ENCODE data around the gene SYT6. TPM values are rescaled to one million over a fixed set of nuclear protein-coding genes. Genes with fewer than 3 reads are reported as not detected.

SYT6 gene
- total and polyA plus RNA-seq, 5 donors = not detected

GRCh38 chr1:114116086-114116485 is 37.6 kb downstream of the SYT6 start:
- Histone ChIP-seq H3K9me3 (ENCODE audit: control insufficient read depth, low read length) (no peaks in the 10 kb centered on the region), H3K27ac (ENCODE audit: low read length) (no peak overlapping the region), H3K27me3 (ENCODE audit: control insufficient read depth, insufficient read depth) (no peaks in the 10 kb centered on the region), H3K4me3 (ENCODE audit: low read length) (no peak overlapping the region), H3K4me1 (ENCODE audit: control insufficient read depth, insufficient read depth, low read length) (no peaks in the 10 kb centered on the region)
- WGBS = 76% methylated on average over 6 of the region's 6 CpGs
- intact Hi-C loops (cut with DNase I) = no loop called here
- DNase-seq (no peak), ATAC-seq (no peak)

- intact Hi-C loops (cut with DNase I) = no loop called here
- Histone ChIP-seq H3K27ac (ENCODE audit: low read length) (no peak overlapping the region), H3K27me3 (ENCODE audit: control insufficient read depth, insufficient read depth) (no peaks in the 10 kb centered on the region), H3K4me1 (ENCODE audit: control insufficient read depth, insufficient read depth, low read length) (no peaks in the 10 kb centered on the region), H3K4me3 (ENCODE audit: low read length) (no peak overlapping the region), H3K9me3 (ENCODE audit: control insufficient read depth, low read length) (no peaks in the 10 kb centered on the region)
- 84% methylated on average over 8 of the region's 8 CpGs for WGBS
- no peak for ATAC-seq
- DNase-seq = no peak
Measured at GRCh38 chr1:114114185-114115094, 39.2 kb downstream of the SYT6 start.

DNA sequence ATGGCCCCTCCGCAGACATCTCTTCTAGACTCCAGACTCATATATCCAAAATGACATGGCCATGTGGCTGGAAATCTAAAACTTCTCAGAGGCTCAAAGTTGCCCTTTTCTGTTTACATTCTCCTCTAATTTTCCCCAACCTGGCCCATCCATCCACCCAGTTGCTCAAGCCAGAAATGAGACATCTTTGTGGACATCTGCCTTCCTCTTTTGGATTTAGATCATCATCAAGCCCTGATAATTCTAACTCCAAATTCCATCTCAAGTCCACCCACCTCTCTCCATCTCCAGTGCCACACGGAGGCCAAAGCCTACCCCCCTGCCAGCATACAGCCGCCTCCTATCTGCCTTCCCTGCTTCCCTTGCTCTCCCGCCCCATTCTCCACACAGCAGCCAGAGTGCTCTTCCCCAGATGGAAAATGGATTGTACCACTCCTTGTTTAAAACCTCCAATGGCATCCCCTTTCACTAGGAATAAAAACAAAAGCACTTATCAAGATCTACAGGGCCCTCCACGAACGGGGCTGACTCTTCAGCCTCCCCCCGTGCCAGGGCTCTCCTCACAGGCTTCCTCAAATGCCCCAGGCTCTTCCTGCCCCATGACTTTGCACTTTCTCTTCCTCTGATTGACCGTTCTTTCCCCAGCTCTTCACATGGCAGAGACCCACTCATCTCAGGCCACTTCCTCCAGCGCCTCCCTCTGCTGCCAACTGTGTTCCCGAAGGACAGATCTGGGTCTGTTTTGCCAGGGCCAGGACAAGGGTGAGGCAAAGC is 40.1 kb downstream of the SYT6 start:
- ATAC-seq (peak; percentile 39 to 72), DNase-seq (peak in 1 of 3 donors; percentile 63)
- Histone ChIP-seq H3K27ac (ENCODE audit: low read length) (no peak overlapping the region), H3K9me3 (ENCODE audit: control insufficient read depth, low read length) (no peaks in the 10 kb centered on the region), H3K4me3 (ENCODE audit: low read length) (no peak overlapping the region), H3K4me1 (ENCODE audit: control insufficient read depth, insufficient read depth, low read length) (no peaks in the 10 kb centered on the region), H3K27me3 (ENCODE audit: control insufficient read depth, insufficient read depth) (no peaks in the 10 kb centered on the region)
- WGBS = 59% methylated on average over 10 of the region's 10 CpGs
- intact Hi-C loops (cut with DNase I) = no loop called here

- intact Hi-C loops (cut with DNase I) = no loop called here
- Histone ChIP-seq H3K27me3 (ENCODE audit: control insufficient read depth, insufficient read depth) (no peaks in the 10 kb centered on the region), H3K27ac (ENCODE audit: low read length) (no peak overlapping the region), H3K4me3 (ENCODE audit: low read length) (no peak overlapping the region), H3K4me1 (ENCODE audit: control insufficient read depth, insufficient read depth, low read length) (no peaks in the 10 kb centered on the region), H3K9me3 (ENCODE audit: control insufficient read depth, low read length) (no peaks in the 10 kb centered on the region)
- no peak for DNase-seq
- 56% methylated on average over 4 of the region's 4 CpGs for WGBS
- ATAC-seq = no peak
Measured at GRCh38 chr1:114112775-114113174, 40.9 kb downstream of the SYT6 start.

DNA sequence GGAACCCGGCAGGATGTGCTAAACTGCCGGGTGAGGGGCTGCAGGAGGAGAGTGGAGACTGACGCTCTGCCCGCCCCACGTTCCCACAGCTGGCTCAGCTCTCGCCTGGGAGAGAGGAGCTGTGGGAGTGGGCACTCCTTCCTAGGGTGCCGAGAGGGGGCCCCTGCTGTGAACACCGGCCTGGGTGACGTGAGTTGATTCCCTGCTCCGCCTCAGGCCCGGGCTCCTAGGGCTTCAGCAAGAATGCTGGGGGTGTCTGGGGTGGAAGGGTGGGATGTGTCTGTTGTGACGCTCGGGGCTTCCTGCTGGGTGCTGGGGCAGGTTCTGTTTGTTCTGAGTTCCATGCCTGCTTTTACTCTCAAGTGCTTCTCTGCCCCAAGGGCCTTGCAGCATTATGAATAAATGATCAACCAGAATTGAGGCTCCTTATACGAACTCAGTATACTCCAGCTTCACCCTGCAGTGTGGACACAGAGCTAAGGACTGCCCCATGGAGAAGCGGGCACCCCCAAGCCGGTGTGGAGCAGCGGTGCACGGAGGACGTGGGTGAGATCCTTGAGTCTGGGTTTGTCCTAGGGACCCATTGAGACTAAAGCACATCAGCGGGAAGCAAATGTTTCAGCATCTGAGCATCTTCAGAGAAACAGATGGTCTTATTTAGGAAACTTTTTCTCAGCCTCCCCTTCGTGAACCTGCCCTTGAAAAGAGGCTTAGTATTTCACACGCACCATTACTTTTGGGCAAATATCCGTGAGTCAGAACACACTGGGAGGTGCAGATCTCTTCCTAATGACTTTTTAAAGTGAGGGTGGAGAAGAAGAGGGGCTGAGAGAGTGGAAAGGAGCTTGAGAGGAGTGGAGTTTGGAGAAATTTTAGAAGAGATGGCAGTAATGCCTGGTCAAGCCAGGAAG is 41.7 kb downstream of the SYT6 start:
- no peak overlapping the region for H3K27ac ChIP-seq (ENCODE audit: low read length)
- H3K9me3 ChIP-seq (ENCODE audit: control insufficient read depth, low read length) = no peaks in the 10 kb centered on the region
- ATAC-seq (no peak), DNase-seq (no peak)
- intact Hi-C loops (cut with DNase I) = no loop called here
- no peaks in the 10 kb centered on the region for H3K27me3 ChIP-seq (ENCODE audit: control insufficient read depth, insufficient read depth)
- H3K4me1 ChIP-seq (ENCODE audit: control insufficient read depth, insufficient read depth, low read length) = no peaks in the 10 kb centered on the region
- no peak overlapping the region for H3K4me3 ChIP-seq (ENCODE audit: low read length)
- WGBS = 80% methylated on average over 23 of the region's 23 CpGs

GRCh38 chr1:114109981-114110380 is 43.7 kb downstream of the SYT6 start:
- H3K27me3 ChIP-seq (ENCODE audit: control insufficient read depth, insufficient read depth) = no peaks in the 10 kb centered on the region
- H3K4me1 ChIP-seq (ENCODE audit: control insufficient read depth, insufficient read depth, low read length) = no peaks in the 10 kb centered on the region
- no peak overlapping the region for H3K27ac ChIP-seq (ENCODE audit: low read length)
- no peak overlapping the region for H3K4me3 ChIP-seq (ENCODE audit: low read length)
- intact Hi-C loops (cut with DNase I) = no loop called here
- 96% methylated on average over 2 of the region's 2 CpGs for whole genome bisulfite sequencing
- H3K9me3 ChIP-seq (ENCODE audit: control insufficient read depth, low read length) = no peaks in the 10 kb centered on the region
- no peak for DNase-seq
- no peak for ATAC-seq

DNA sequence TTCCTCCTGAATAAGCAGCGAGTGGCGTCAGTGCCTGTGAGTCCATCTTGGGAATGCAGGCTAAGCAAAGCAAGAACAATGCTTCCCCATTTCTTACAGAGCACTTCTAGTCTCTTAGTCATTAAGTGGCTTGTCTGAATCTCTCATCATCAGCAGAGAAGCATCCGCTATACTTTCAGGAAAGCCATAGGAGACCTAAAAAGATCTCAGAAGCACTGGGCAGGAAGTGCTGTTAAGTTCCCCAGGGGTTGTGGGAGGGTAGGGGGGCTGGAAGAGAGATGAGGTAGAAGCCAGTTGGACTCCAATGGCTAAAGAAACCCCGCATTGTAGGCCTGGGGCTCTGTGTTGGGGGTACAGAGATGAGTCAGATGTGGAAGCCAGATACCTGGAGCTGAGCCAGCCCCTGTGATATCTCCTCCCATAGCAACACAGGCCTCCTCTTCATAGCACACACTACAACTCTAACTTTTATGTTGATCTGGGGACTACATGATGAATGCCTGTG is 44.9 kb downstream of the SYT6 start:
- H3K9me3 ChIP-seq (ENCODE audit: control insufficient read depth, low read length) = no peaks in the 10 kb centered on the region
- no peak overlapping the region for H3K27ac ChIP-seq (ENCODE audit: low read length)
- no peaks in the 10 kb centered on the region for H3K27me3 ChIP-seq (ENCODE audit: control insufficient read depth, insufficient read depth)
- intact Hi-C loops (cut with DNase I) = no loop called here
- ATAC-seq = peak in 1 of 2 donors; percentile 47
- no peaks in the 10 kb centered on the region for H3K4me1 ChIP-seq (ENCODE audit: control insufficient read depth, insufficient read depth, low read length)
- H3K4me3 ChIP-seq (ENCODE audit: low read length) = no peak overlapping the region
- 69% methylated on average over 4 of the region's 4 CpGs for WGBS
- DNase-seq = no peak

- Histone ChIP-seq H3K4me1 (ENCODE audit: control insufficient read depth, insufficient read depth, low read length) (no peaks in the 10 kb centered on the region), H3K9me3 (ENCODE audit: control insufficient read depth, low read length) (no peaks in the 10 kb centered on the region), H3K27me3 (ENCODE audit: control insufficient read depth, insufficient read depth) (no peaks in the 10 kb centered on the region), H3K27ac (ENCODE audit: low read length) (no peak overlapping the region), H3K4me3 (ENCODE audit: low read length) (no peak overlapping the region)
- WGBS = 84% methylated on average over 7 of the region's 7 CpGs
- intact Hi-C loops (cut with DNase I) = no loop called here
- DNase-seq = no peak
- no peak for ATAC-seq
Measured at GRCh38 chr1:114107474-114108435, 45.9 kb downstream of the SYT6 start.

DNA sequence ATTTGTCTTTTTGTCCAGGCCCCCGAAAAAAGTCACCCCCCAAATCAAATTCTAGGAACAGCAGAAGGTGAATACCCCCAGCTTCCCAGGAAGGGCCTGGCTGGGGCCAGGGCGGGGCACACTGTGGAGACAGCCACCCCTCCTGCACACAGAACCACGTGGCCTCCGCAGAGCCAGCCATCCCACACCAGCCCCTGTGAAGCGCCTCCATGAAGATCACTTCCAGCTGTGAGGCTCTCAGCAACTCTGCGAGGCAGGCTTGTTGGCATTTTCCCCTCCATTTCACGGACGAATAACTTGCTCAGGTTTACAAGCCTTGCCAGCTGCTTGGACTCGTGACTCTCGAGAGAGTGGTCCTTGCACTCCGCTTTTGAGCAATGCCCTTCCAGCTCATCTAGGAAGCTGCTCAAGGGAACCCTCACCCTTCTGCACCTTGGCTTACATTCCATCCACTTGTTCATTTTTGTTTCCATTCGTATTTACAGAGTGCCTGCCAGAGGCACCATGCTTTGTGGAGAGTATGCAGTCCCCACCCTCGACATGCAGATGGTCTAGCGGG is 48.2 kb downstream of the SYT6 start:
- H3K4me1 ChIP-seq (ENCODE audit: control insufficient read depth, insufficient read depth, low read length) = no peaks in the 10 kb centered on the region
- ATAC-seq = no peak
- no peaks in the 10 kb centered on the region for H3K27me3 ChIP-seq (ENCODE audit: control insufficient read depth, insufficient read depth)
- H3K4me3 ChIP-seq (ENCODE audit: low read length) = no peak overlapping the region
- intact Hi-C loops (cut with DNase I) = no loop called here
- no peaks in the 10 kb centered on the region for H3K9me3 ChIP-seq (ENCODE audit: control insufficient read depth, low read length)
- WGBS = 68% methylated on average over 14 of the region's 14 CpGs
- no peak overlapping the region for H3K27ac ChIP-seq (ENCODE audit: low read length)
- DNase-seq = no peak
